Renal cortex interstitium (tissue), 11 donors: Measurements from ENCODE around the gene PMPCB. TPM values are rescaled to one million over a fixed set of nuclear protein-coding genes. Genes with fewer than 3 reads are reported as not detected.

Experiments
- DNase-seq, 11 donors: peaks; one replicate each; pipeline ENCODE4 v3.0.0-alpha.2; 2013; ENCODE audit warnings: low read depth in 9 of 11, low spot score in 4 of 11; ENCODE audit errors: extremely low read depth in 1 of 11
- polyA plus RNA-seq, 3 donors: library from polyadenylated mRNA; unstranded; fragments of 120-200 nt; gene quantifications; one replicate each; pipeline ENCODE4 v1.2.1, GENCODE V29; 2013; ENCODE audit not compliant: insufficient read length in 3 of 3

PMPCB gene
- polyA plus RNA-seq, 3 donors: 95.0 to 116 (median 96.8) TPM

GRCh38 chr7:103299660-103300059 lies 2.4 kb downstream of the PMPCB start:
- no peak for DNase-seq

- no peak for DNase-seq
Observed at GRCh38 chr7:103301441-103301840, 4.2 kb downstream of the PMPCB start.

- no peak for DNase-seq
Observed at GRCh38 chr7:103307503-103308231, 10.4 kb downstream of the PMPCB start.

- DNase-seq: no peak
Observed at GRCh38 chr7:103314852-103315251, 17.6 kb downstream of the PMPCB start.

GRCh38 chr7:103316380-103316941 lies 19.2 kb downstream of the PMPCB start:
- DNase-seq: no peak

GRCh38 chr7:103317009-103317408 lies 19.8 kb downstream of the PMPCB start:
- DNase-seq: peak in 1 of 11 donors; percentile 2

GRCh38 chr7:103325744-103326143 lies 28.5 kb downstream of the PMPCB start:
- no peak for DNase-seq

- no peak for DNase-seq
Observed at GRCh38 chr7:103336761-103337160, 39.5 kb downstream of the PMPCB start.

- no peak for DNase-seq
Observed at GRCh38 chr7:103338864-103339263, 41.6 kb downstream of the PMPCB start.

GRCh38 chr7:103341466-103341865 lies 44.2 kb downstream of the PMPCB start:
- DNase-seq: no peak

GRCh38 chr7:103343332-103343731 lies 46.1 kb downstream of the PMPCB start:
- DNase-seq: no peak

GRCh38 chr7:103343758-103344452 lies 46.7 kb downstream of the PMPCB start:
- DNase-seq: peak in 6 of 11 donors; percentile 9 to 44 (median 14)

GRCh38 chr7:103344453-103345149 lies 47.4 kb downstream of the PMPCB start, which contains the start of gene DNAJC2:
Gene DNAJC2 (minus strand): TSS chr7:103344767. CDS start chr7:103344622, 145 bp downstream.
- DNase-seq: peak; percentile 73 to 91 (median 83)

- no peak for DNase-seq
Observed at GRCh38 chr7:103346396-103346795, 49.2 kb downstream of the PMPCB start.

- peak; percentile 85 to 96 (median 90) for DNase-seq
Observed at GRCh38 chr7:103347507-103348267, 50.5 kb downstream of the PMPCB start, which contains the start of gene PSMC2. Gene PSMC2 (plus strand): TSS chr7:103347643. CDS start chr7:103347712, 69 bp downstream.

GRCh38 chr7:103348452-103348851 lies 51.2 kb downstream of the PMPCB start:
- no peak for DNase-seq

- no peak for DNase-seq
Observed at GRCh38 chr7:103348959-103349358, 51.7 kb downstream of the PMPCB start.

GRCh38 chr7:103349805-103350204 lies 52.6 kb downstream of the PMPCB start:
- DNase-seq: no peak
